ENCODE results near the gene IFFO2. TPM values are rescaled to one million over a fixed set of nuclear protein-coding genes. Genes with fewer than 3 reads are reported as not detected.

IFFO2 gene
- total and polyA plus RNA-seq, 2 of the 8 experiments (the other 6 are each of a cell fraction or from before 2014, with no cell fraction given): 6.6 to 10.4 TPM

DNA sequence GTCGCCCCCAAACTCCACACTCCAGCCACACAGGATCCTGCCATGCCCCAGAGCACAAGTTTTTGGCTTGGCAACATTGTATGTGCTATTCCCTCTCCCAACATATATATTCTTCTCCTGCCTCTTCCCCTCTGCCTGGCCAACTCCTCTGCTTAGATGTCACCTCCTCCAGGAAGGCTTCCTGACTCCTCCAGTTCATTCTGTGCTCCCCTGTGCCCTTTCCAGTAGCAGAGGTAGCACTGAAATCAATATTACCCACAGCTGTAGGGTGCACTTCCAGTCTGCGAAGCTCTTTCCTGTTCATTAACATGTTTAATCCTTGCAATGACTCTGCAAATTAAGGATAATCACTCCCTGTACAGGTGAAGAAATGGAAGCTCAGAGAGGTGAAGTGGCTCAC is 75.3 kb downstream of the IFFO2 start:
- Histone ChIP-seq H3K79me2 (ENCODE audit: control insufficient read depth in 1 of 2, insufficient read depth in 2 of 2, low read length in 2 of 2) (no peaks in the 10 kb centered on the region), H4K5ac (ENCODE audit: insufficient read length, low read depth, low read length) (no peak overlapping the region), H4K91ac (replicated peaks; ENCODE audit: insufficient read length, low read length) (no peak overlapping the region), H3K23ac (ENCODE audit: insufficient read length) (no peak overlapping the region), H3K14ac (ENCODE audit: insufficient read length) (no peak overlapping the region), H3K4me3 (ENCODE audit: extremely low read depth in 1 of 4, insufficient read depth in 2 of 4, low read depth in 3 of 4, low read length in 4 of 4) (no peak overlapping the region), H4K8ac (ENCODE audit: extremely low read depth, insufficient read depth, low read length) (no peak overlapping the region), H3K9me3 (ENCODE audit: insufficient read depth in 2 of 2, low read depth in 1 of 2, low read length in 1 of 2) (no peaks in the 10 kb centered on the region), H3K18ac (ENCODE audit: extremely low read depth, low read length) (no peak overlapping the region), H3K4ac (replicated peaks; ENCODE audit: insufficient read length, low read depth, low read length) (no peak overlapping the region), H2BK15ac (ENCODE audit: low read length) (no peak overlapping the region), H2AFZ (ENCODE audit: low read length) (no peak overlapping the region), H3K27ac (ENCODE audit: low read depth, low read length) (no peak overlapping the region), H3K9ac (replicated peaks in 1 of 4; ENCODE audit: extremely low read depth in 1 of 4, low read depth in 3 of 4, low read length in 3 of 4) (no peak overlapping the region), H3K79me1 (ENCODE audit: low read depth, low read length) (no peaks in the 10 kb centered on the region), H2BK20ac (ENCODE audit: low read length) (no peak overlapping the region), H3K27me3 (replicated peaks in 1 of 4; ENCODE audit: control insufficient read depth in 3 of 4, extremely low read depth in 1 of 4, insufficient read depth in 3 of 4, low read length in 3 of 4) (no peaks in the 10 kb centered on the region), H2BK5ac (ENCODE audit: low read depth, low read length) (no peak overlapping the region), H2BK12ac (ENCODE audit: low read depth, low read length) (no peak overlapping the region), H3K23me2 (ENCODE audit: low read depth, low read length) (no peaks in the 10 kb centered on the region), H2BK120ac (replicated peaks; ENCODE audit: low read depth, low read length) (no peak overlapping the region), H3K56ac (replicated peaks; ENCODE audit: insufficient read length, low read depth, low read length) (no peak overlapping the region), H3K36me3 (ENCODE audit: control insufficient read depth in 2 of 4, insufficient read depth in 4 of 4, low read length in 3 of 4) (peaks cover 0 to 11% (median 2%) of the 10 kb centered on the region in 4 experiments; a peak in 4 of 8 replicates), H4K20me1 (replicated peaks in 1 of 2; ENCODE audit: control insufficient read depth in 1 of 2, insufficient read depth in 2 of 2, low read length in 2 of 2) (peaks cover 0 to 10% of the 10 kb centered on the region in 2 experiments), H3K4me1 (replicated peaks in 1 of 4; ENCODE audit: control insufficient read depth in 3 of 4, insufficient read depth in 4 of 4, low read length in 3 of 4) (peaks cover 0 to 6% (median 4%) of the 10 kb centered on the region in 4 experiments; a peak in 4 of 7 replicates), H3K4me2 (ENCODE audit: insufficient read depth in 1 of 2, low read depth in 2 of 2, low read length in 2 of 2) (no peak overlapping the region), H2AK5ac (ENCODE audit: low read depth, low read length) (no peak overlapping the region)
- TF ChIP-seq BACH1 (IDR thresholded peaks at IDR 0.05; ENCODE audit: low read length) (no peak), ASH2L (IDR thresholded peaks at IDR 0.05; ENCODE audit: low read length) (no peak)
- TF ChIP-seq, protein P1, sequence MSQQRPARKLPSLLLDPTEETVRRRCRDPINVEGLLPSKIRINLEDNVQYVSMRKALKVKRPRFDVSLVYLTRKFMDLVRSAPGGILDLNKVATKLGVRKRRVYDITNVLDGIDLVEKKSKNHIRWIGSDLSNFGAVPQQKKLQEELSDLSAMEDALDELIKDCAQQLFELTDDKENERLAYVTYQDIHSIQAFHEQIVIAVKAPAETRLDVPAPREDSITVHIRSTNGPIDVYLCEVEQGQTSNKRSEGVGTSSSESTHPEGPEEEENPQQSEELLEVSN (IDR thresholded peaks at IDR 0.05): no peak
- CTCF ChIA-PET (ENCODE audit: partially characterized antibody): interaction anchor here (1.1 to 1.7 kb wide), 3 partner anchors 27 to 199 kb away, joined by 4 to 5 read pairs (median 4); no protein-coding TSS in a partner anchor
- 100% methylated on average over 2 of the region's 2 CpGs; no CpG with 5 or more reads in 1 of the 2 experiments for WGBS, 2 experiments (ENCODE audit: extremely low coverage in 1 of 2, insufficient coverage in 1 of 2, insufficient read length in 1 of 2, insufficient replicate concordance in 2 of 2, low coverage in 1 of 2, low lambda C conversion rate in 2 of 2, missing lambda C conversion rate in 1 of 2)
- DNase-seq (ENCODE audit: low read depth in 1 of 2, low spot score in 2 of 2) (no peak), FAIRE-seq (no peak)
- POLR2A ChIA-PET (ENCODE audit: partially characterized antibody): no interaction called here
